ENCODE results near the gene ZER1. TPM values are rescaled to one million over a fixed set of nuclear protein-coding genes. Genes with fewer than 3 reads are reported as not detected.

Gene ZER1
- total RNA-seq, 1 experiment from 2014 or later: 28.6 TPM

- Mint-ChIP-seq H3K4me3 (ENCODE audit: unreplicated experiment) (no peak overlapping the region), H3K36me3 (ENCODE audit: insufficient read depth, unreplicated experiment) (peaks cover 12% of the 10 kb centered on the region), H3K27me3 (ENCODE audit: insufficient read depth, unreplicated experiment) (no peaks in the 10 kb centered on the region), H3K27ac (ENCODE audit: unreplicated experiment) (no peak overlapping the region), H3K4me1 (ENCODE audit: low read depth, unreplicated experiment) (peaks cover 6% of the 10 kb centered on the region), H3K9me3 (ENCODE audit: unreplicated experiment) (no peaks in the 10 kb centered on the region)
- Histone ChIP-seq H3K27me3 (replicated peaks; ENCODE audit: control insufficient read depth, insufficient read depth, low read length) (no peaks in the 10 kb centered on the region), H3K4me1 (peaks cover 8% of the 10 kb centered on the region; the same call in 1 of the 2 replicates), H3K36me3 (ENCODE audit: control insufficient read depth, insufficient read depth, low read length) (no peaks in the 10 kb centered on the region), H3K9me3 (no peaks in the 10 kb centered on the region), H3K4me3 (ENCODE audit: low read depth, low read length) (no peak overlapping the region)
- intact Hi-C loops (cut with micrococcal nuclease; ENCODE audit: unreplicated experiment): no loop called here
- POLR2A ChIA-PET: no interaction called here
- BruUV-seq (replicated peaks): no TSS peak
- TF ChIP-seq CTCF (IDR thresholded peaks at IDR 0.05; ENCODE audit: insufficient read depth in 1 of 2, low read depth in 1 of 2, low read length in 1 of 2, severe bottlenecking in 1 of 2, unreplicated experiment in 1 of 2): no peak
- CTCF ChIA-PET: interaction anchor here (0.7 kb wide), 1 partner anchor 163 kb away, joined by 5 read pairs; no protein-coding TSS in a partner anchor
- DNase-seq: no peak
Observed at GRCh38 chr9:128716581-128717254, 55.0 kb downstream of the ZER1 start.

- no peak overlapping the region for H3K27ac Mint-ChIP-seq (ENCODE audit: unreplicated experiment)
- Histone ChIP-seq H3K4me1 (peaks cover 8% of the 10 kb centered on the region; the same call in 1 of the 2 replicates), H3K9me3 (no peaks in the 10 kb centered on the region), H3K4me3 (ENCODE audit: low read depth, low read length) (no peak overlapping the region), H3K36me3 (ENCODE audit: control insufficient read depth, insufficient read depth, low read length) (no peaks in the 10 kb centered on the region), H3K27me3 (replicated peaks; ENCODE audit: control insufficient read depth, insufficient read depth, low read length) (no peaks in the 10 kb centered on the region)
- ChIA-PET CTCF (interaction anchor here (0.7 kb wide), 1 partner anchor 9 kb away, joined by 3 read pairs; no protein-coding TSS in a partner anchor), POLR2A (no interaction called here)
- intact Hi-C loops (cut with micrococcal nuclease; ENCODE audit: unreplicated experiment): no loop called here
- no peaks in the 10 kb centered on the region for H3K9me3 Mint-ChIP-seq (ENCODE audit: unreplicated experiment)
- DNase-seq: no peak
- H3K4me1 Mint-ChIP-seq (ENCODE audit: low read depth, unreplicated experiment): peaks cover 6% of the 10 kb centered on the region
- no TSS peak for BruUV-seq (replicated peaks)
- no peaks in the 10 kb centered on the region for H3K27me3 Mint-ChIP-seq (ENCODE audit: insufficient read depth, unreplicated experiment)
- H3K36me3 Mint-ChIP-seq (ENCODE audit: insufficient read depth, unreplicated experiment): peaks cover 12% of the 10 kb centered on the region
- no peak for TF ChIP-seq CTCF (IDR thresholded peaks at IDR 0.05; ENCODE audit: insufficient read depth in 1 of 2, low read depth in 1 of 2, low read length in 1 of 2, severe bottlenecking in 1 of 2, unreplicated experiment in 1 of 2)
- no peak overlapping the region for H3K4me3 Mint-ChIP-seq (ENCODE audit: unreplicated experiment)
Observed at GRCh38 chr9:128715436-128715750, 56.3 kb downstream of the ZER1 start.

GRCh38 chr9:128714586-128715435 lies 56.9 kb downstream of the ZER1 start:
- TF ChIP-seq CTCF (IDR thresholded peaks at IDR 0.05; ENCODE audit: insufficient read depth in 1 of 2, low read depth in 1 of 2, low read length in 1 of 2, severe bottlenecking in 1 of 2, unreplicated experiment in 1 of 2): no peak

More at GRCh38 chr9:128714586-128715435, 56.9 kb downstream of the ZER1 start:
- Histone ChIP-seq H3K9me3 (no peaks in the 10 kb centered on the region), H3K36me3 (ENCODE audit: control insufficient read depth, insufficient read depth, low read length) (no peaks in the 10 kb centered on the region), H3K27me3 (replicated peaks; ENCODE audit: control insufficient read depth, insufficient read depth, low read length) (no peaks in the 10 kb centered on the region), H3K4me3 (ENCODE audit: low read depth, low read length) (no peak overlapping the region), H3K4me1 (peaks cover 8% of the 10 kb centered on the region; the same call in 1 of the 2 replicates)
- Mint-ChIP-seq H3K36me3 (ENCODE audit: insufficient read depth, unreplicated experiment) (peaks cover 12% of the 10 kb centered on the region), H3K4me3 (ENCODE audit: unreplicated experiment) (no peak overlapping the region), H3K27me3 (ENCODE audit: insufficient read depth, unreplicated experiment) (no peaks in the 10 kb centered on the region), H3K27ac (ENCODE audit: unreplicated experiment) (no peak overlapping the region), H3K4me1 (ENCODE audit: low read depth, unreplicated experiment) (peaks cover 6% of the 10 kb centered on the region), H3K9me3 (ENCODE audit: unreplicated experiment) (no peaks in the 10 kb centered on the region)
- intact Hi-C loops (cut with micrococcal nuclease; ENCODE audit: unreplicated experiment): no loop called here
- no TSS peak for BruUV-seq (replicated peaks)
- POLR2A ChIA-PET: no interaction called here
- CTCF ChIA-PET: interaction anchor here (0.7 kb wide), 1 partner anchor 10 kb away, joined by 3 read pairs; no protein-coding TSS in a partner anchor
- no peak for DNase-seq
